Glomerular visceral epithelial cell (primary cell): ENCODE measurements around the gene PROSER2.

Source experiments
- DNase-seq: peaks from one replicate; pipeline ENCODE4 v3.0.0-alpha.2; 2016; ENCODE audit errors: extremely low spot score

PROSER2 gene

GRCh38 chr10:11804336-11804735 lies 18.8 kb upstream of the PROSER2 start:
- DNase-seq, result no peak

DNA sequence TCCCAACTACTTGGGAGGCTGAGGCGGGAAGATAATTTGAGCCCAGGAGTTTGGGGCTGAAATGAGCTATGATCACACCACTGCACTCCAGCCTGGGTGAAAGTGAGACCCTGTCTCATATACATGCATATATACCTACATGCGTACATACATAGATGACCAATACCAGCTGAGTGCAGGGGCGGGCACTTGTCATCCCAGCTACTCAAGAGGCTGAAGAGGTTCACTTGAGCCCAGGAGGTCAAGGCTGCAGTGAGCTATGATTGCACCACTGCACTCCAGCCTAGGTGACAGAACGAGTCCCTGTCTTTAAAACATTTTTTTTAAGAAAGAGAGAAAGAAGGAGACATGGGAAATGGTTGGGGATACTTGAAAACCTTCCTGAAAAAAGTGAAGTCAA lies 17.4 kb upstream of the PROSER2 start:
- no peak for DNase-seq

DNA sequence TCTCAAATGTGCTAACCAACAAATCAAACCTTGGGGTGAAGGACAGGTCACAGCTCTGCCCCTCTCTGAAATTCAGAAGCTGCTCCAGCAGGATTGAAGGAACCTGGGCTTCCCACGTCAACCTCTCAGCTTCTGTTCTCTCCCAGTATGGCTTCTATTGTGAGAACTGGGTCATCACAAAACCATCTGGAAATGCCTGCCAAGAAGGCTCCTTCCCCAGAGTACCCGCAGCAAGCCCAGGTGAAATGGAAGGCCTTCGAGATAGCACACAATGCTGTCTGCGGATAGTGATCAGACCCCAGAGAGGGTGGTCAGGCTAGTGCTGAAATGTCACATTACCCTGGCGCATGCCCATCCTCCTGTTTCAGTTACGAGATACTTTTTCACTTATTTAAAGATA lies 16.4 kb upstream of the PROSER2 start:
- no peak for DNase-seq

GRCh38 chr10:11808808-11809207 lies 14.3 kb upstream of the PROSER2 start:
- no peak for DNase-seq

DNA sequence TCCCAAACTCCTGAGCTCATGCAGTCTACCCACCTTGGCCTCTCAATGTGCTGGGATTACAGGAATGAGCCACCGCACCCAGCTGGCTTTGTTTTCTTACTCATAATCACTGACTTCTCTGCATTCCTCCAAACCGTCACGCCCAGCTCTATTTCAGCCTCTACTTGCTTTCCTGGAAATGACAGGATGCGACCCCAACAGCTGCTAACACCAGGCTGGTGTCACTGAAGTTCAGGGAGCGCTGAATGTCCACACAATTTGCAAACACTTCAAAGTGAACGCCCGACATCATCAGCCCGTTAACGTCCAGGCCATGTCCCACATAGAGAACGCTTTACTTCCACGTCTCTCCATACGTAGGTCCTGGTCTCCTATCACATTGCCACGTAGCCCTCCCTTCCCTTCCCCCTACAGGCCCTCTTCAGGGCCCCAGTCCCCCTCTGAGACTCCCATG lies 12.8 kb upstream of the PROSER2 start:
- DNase-seq, result peak; percentile 70

- DNase-seq, result no peak
Observed at GRCh38 chr10:11810973-11811372, 12.2 kb upstream of the PROSER2 start.

GRCh38 chr10:11813177-11813576 lies 10.0 kb upstream of the PROSER2 start:
- no peak for DNase-seq

- no peak for DNase-seq
Observed at GRCh38 chr10:11813855-11814567, 9.1 kb upstream of the PROSER2 start.

DNA sequence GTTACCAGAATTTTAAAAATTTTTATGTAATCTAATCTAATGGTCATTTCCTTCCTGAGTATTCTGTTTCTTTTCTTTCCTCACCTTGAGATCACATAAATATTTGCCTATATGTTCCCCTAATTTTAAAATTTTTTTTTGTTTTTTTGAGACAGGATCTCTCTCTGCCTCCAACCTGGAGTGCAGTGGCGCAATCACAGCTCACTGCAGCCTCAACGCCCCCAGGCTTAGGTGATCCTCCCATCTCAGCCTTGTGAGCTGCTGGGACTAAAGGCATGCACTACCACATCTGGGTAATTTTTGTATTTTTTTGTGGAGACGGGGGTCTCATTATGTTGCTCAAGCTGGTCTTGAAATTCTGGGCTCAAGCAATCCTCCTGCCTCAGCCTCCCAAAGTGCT lies 4.1 kb upstream of the PROSER2 start:
- DNase-seq, result no peak

- peak; percentile 39 for DNase-seq
Observed at GRCh38 chr10:11822026-11822756, 965 bp upstream of the PROSER2 start.

DNA sequence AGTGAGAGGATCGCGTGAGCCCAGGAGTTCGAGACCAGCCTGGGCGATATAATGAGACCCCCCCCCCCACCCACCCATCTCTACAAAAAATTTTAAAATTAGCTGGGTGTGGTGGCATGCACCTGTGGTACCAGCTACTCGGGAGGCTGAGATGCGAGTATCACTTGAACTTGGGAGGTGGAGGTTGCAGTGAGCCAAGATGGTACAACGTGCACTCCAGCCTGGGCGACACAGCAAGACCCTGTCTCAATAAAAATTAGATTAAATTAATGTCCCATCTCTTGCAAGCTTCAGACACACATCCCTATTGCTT lies 391 bp upstream of the PROSER2 start:
- DNase-seq, result no peak

GRCh38 chr10:11823989-11824346 lies 812 bp downstream of the PROSER2 start:
- no peak for DNase-seq

GRCh38 chr10:11824376-11824775 lies 1.2 kb downstream of the PROSER2 start:
- DNase-seq, result no peak

GRCh38 chr10:11824825-11825224 lies 1.7 kb downstream of the PROSER2 start:
- DNase-seq, result no peak

DNA sequence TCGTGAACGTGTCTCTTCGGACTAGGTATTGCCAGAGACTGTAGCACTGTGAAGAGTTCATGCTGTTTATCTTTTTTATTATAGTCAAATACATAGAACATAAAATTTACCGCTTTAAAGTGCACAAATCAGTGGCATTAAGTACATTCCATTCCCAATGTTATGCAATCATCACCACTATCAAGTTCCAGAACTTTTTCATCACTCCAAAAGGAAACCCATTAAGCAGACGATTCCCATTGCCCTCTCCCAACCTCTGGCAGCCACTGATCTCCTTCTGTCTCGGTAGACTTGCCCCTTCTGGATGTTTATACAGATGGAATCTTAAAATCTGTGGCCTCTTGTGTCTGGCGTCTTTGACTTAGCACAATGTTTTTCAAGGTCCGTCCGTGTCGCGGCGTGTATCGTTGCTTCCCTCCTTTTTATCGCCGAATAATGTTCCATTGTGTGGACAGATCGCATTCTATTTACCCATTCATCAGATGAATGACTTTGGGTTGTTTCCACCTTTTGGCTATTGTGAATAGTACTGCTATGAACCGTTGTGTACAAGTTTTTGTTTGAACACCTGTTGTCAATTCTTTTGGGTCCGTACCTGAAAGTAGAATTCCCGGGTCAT lies 2.7 kb downstream of the PROSER2 start:
- no peak for DNase-seq

- DNase-seq, result no peak
Observed at GRCh38 chr10:11827006-11827405, 3.9 kb downstream of the PROSER2 start.

DNA sequence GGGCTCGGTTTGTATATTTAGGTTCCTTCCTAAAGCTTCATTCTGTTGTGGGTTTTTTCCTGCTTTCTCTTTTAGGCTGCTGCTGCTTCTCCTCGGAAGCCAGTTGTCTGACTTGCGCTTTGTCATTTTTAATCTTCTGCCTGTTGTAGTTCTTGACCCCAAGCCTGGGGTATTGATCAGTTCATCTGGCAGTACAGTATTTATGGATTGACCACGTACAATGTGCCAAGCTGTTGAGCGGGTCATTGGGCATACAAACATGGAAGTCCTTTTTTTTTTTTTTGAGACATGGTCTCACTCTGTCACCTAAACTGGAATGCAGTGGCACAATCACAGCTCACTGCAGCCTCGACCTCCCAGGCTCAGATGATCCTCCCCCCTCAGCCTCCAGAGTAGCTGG lies 4.3 kb downstream of the PROSER2 start:
- no peak for DNase-seq

GRCh38 chr10:11828682-11829284 lies 5.6 kb downstream of the PROSER2 start:
- DNase-seq, result no peak

DNA sequence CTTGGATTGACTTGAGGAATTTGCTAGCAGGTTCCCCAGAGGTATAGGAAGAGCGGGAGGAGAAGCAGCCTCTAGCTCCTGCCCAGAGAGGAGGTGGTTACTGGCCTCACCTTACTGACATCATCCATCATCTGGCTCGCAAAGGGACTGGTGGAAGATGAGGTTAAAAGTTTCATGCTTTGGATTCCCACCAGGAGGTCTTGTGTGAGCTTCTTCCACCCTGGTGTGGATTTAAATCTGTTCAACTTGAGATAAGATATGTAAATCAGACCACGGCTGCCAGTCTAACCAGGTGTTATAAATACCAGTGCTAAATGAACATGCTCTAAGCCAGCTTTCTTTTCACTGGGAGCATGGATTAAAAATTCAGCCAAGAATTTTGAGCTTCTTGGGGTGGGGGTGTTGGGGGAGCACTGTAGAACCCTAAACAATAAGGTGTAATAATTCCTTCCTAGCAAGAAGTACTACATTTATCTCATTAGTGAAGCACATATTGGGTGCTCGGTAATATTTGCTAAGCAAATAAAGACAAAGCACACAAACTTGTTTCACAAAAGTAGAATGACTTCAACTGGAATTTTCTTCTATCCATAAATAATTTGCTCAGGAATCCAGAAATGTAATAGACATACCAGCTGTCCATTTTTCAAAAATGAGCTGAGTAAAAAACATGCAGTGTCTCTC lies 7.8 kb downstream of the PROSER2 start:
- DNase-seq, result peak; percentile 46

GRCh38 chr10:11831520-11831951 lies 8.4 kb downstream of the PROSER2 start:
- DNase-seq, result no peak

DNA sequence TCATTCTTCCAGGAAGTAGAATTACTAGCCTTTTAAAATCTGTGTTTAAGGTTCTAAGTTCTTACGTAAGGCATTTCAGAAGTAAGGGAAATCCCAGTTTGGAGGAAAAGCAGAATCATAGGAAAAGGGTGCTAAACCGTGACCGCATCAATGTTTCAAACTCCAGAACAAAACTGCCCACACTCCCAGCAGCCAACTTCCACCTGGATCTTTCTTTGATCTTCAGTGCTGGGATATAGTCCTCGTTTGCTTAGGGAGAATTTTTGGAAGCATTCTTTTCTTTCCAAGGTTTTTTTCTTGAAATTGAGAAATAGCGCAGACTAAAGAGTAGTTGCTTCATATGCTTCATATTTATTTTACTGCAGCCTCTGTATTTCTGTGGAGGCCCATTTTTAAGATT lies 8.9 kb downstream of the PROSER2 start:
- DNase-seq, result peak; percentile 59

DNA sequence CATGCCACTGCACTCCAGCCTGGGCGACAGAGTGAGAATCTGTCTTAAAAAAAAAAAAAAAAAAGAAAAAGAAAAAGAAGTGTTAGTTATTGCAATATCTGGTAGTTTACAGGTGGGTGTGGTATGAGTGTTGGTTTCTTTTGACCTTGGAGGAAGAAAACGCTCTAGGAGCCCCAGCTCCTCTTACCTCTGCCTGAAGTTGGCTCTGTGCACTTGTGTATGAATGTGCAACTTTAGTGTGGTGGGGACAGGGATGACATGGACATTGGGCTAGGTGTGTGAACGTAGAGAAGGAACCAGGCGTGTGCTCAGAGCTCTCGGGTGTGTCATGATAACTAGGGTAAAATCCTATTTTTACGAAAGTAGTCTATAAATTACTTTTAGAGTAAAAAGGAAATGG lies 11.9 kb downstream of the PROSER2 start:
- no peak for DNase-seq
